GM23338 (cell line): Measurements from ENCODE around the gene C3orf70. TPM values are rescaled to one million over a fixed set of nuclear protein-coding genes. Genes with fewer than 3 reads are reported as not detected.
A peak's percentile ranks its signal among the peaks of the same experiment; 100 is the strongest.

Experiments used
- ATAC-seq: fragments of 200-7000 bp; cut with Tn5 transposase; 3 replicates; pipeline ENCODE4 v1.9.1; 2020
- DNase-seq: peaks from one replicate; pipeline ENCODE4 v3.0.0-alpha.2; 2015; ENCODE audit warnings: low spot score
- H2AFZ ChIP-seq: fragments of 200-600 bp; sonication (generic); 2 replicates; pipeline ENCODE4 v1.8.0; 2016; ENCODE audit warnings: antibody characterized with exemption, mild to moderate bottlenecking, moderate library complexity
- H3F3A ChIP-seq: fragments of 200-600 bp; sonication (generic); replicated peaks from 2 replicates; pipeline ENCODE4 v1.8.0; 2017; ENCODE audit warnings: antibody characterized with exemption, mixed run types, low read depth
- H3K27ac ChIP-seq: fragments of 200-600 bp; sonication (generic); 2 replicates; pipeline ENCODE4 v1.6.1; 2016; ENCODE audit warnings: low read depth
- H3K27me3 ChIP-seq: fragments of 200-600 bp; sonication (generic); 2 replicates; pipeline ENCODE4 v1.8.0; 2016; ENCODE audit warnings: mild to moderate bottlenecking, mixed run types, moderate library complexity; ENCODE audit not compliant: insufficient read depth
- H3K36me3 ChIP-seq: fragments of 200-600 bp; sonication (generic); 2 replicates; pipeline ENCODE4 v1.8.0; 2016; ENCODE audit warnings: mild to moderate bottlenecking; ENCODE audit not compliant: insufficient read depth
- H3K4me1 ChIP-seq: fragments of 200-600 bp; sonication (generic); 2 replicates; pipeline ENCODE4 v1.8.0; 2016; ENCODE audit warnings: mild to moderate bottlenecking, moderate library complexity; ENCODE audit not compliant: insufficient read depth
- H3K4me2 ChIP-seq: fragments of 200-600 bp; sonication (generic); 2 replicates; pipeline ENCODE4 v1.7.1; 2017; ENCODE audit warnings: mixed run types
- H3K4me3 ChIP-seq: fragments of 200-600 bp; sonication (generic); 2 replicates; pipeline ENCODE4 v1.6.1; 2016; ENCODE audit warnings: mixed run types
- H3K79me2 ChIP-seq: fragments of 200-600 bp; sonication (generic); replicated peaks from 2 replicates; pipeline ENCODE4 v1.8.0; 2017; ENCODE audit warnings: mild to moderate bottlenecking; ENCODE audit not compliant: insufficient read depth
- H3K9me2 ChIP-seq: fragments of 200-600 bp; sonication (generic); 2 replicates; pipeline ENCODE4 v1.8.0; 2017; ENCODE audit not compliant: insufficient read depth
- H4K20me1 ChIP-seq: fragments of 200-600 bp; sonication (generic); replicated peaks from 2 replicates; pipeline ENCODE4 v1.8.0; 2017; ENCODE audit warnings: mild to moderate bottlenecking; ENCODE audit not compliant: insufficient read depth
- H3K27ac Mint-ChIP-seq: 2 replicates; pipeline ENCODE4 v1.8.0; 2020; ENCODE audit warnings: inconsistent platforms, mild to moderate bottlenecking, moderate library complexity, mixed read lengths
- H3K27me3 Mint-ChIP-seq: 3 replicates; pipeline ENCODE4 v1.8.0; 2022; ENCODE audit warnings: low read depth, mild to moderate bottlenecking, moderate library complexity, mixed read lengths, inconsistent platforms; ENCODE audit not compliant: insufficient read depth, poor library complexity
- H3K36me3 Mint-ChIP-seq: 3 replicates; pipeline ENCODE4 v1.8.0; 2021; ENCODE audit warnings: low read depth, mild to moderate bottlenecking, inconsistent platforms, moderate library complexity, mixed read lengths
- H3K4me1 Mint-ChIP-seq: 3 replicates; pipeline ENCODE4 v1.8.0; 2020; ENCODE audit warnings: mild to moderate bottlenecking, inconsistent platforms, mixed read lengths
- H3K4me3 Mint-ChIP-seq: 3 replicates; pipeline ENCODE4 v1.8.0; 2021; ENCODE audit warnings: moderate library complexity, mild to moderate bottlenecking, inconsistent platforms, mixed read lengths
- H3K9me3 Mint-ChIP-seq: 3 replicates; pipeline ENCODE4 v1.8.0; 2020; ENCODE audit warnings: moderate library complexity, mild to moderate bottlenecking, inconsistent platforms, mixed read lengths
- CREB1 ChIP-seq: fragments of 250-450 bp; sonication (Bioruptor Pico); IDR thresholded peaks from 2 replicates; pipeline ENCODE4 v1.5.0; 2020; ENCODE audit warnings: low read depth, mild to moderate bottlenecking, moderate library complexity
- EZH2 ChIP-seq: fragments of 200-600 bp; sonication (generic); IDR thresholded peaks from one replicate; pipeline ENCODE4 v1.8.0; 2017; ENCODE audit warnings: antibody characterized with exemption, mild to moderate bottlenecking, low read depth; ENCODE audit not compliant: unreplicated experiment
- EZH2phosphoT487 ChIP-seq: fragments of 200-600 bp; sonication (generic); IDR thresholded peaks from one replicate; pipeline ENCODE4 v1.8.1; 2018; ENCODE audit warnings: antibody characterized with exemption; ENCODE audit not compliant: unreplicated experiment
- JUNB ChIP-seq: IDR thresholded peaks from one replicate; pipeline ENCODE4 v1.6.1; 2016; ENCODE audit warnings: antibody characterized with exemption; ENCODE audit not compliant: unreplicated experiment
- NANOG ChIP-seq: IDR thresholded peaks from 2 replicates; pipeline ENCODE4 v1.6.1; 2016; ENCODE audit warnings: antibody characterized with exemption, borderline replicate concordance
- POLR2AphosphoS5 ChIP-seq: IDR thresholded peaks from 2 replicates; pipeline ENCODE4 v1.6.1; 2016; ENCODE audit warnings: antibody characterized with exemption, low read depth
- STAT1 ChIP-seq: IDR thresholded peaks from one replicate; pipeline ENCODE4 v1.6.1; 2016; ENCODE audit warnings: antibody characterized with exemption; ENCODE audit not compliant: unreplicated experiment
- ZNF114 ChIP-seq: fragments of 250-450 bp; sonication (Bioruptor Pico); IDR thresholded peaks from 2 replicates; pipeline ENCODE4 v1.5.0; 2020; ENCODE audit warnings: mild to moderate bottlenecking, moderate library complexity
- ZNF331 ChIP-seq: fragments of 250-450 bp; sonication (Bioruptor Pico); IDR thresholded peaks from 2 replicates; pipeline ENCODE4 v1.5.0; 2020; ENCODE audit warnings: low read depth, mild to moderate bottlenecking, moderate library complexity
- polyA plus RNA-seq: library from polyadenylated mRNA; unstranded; fragments of >200 nt; fragmentation: Nextera tagmentation; extraction: Ambion mirVana; gene quantifications from 2 replicates; pipeline ENCODE4 v1.2.1, GENCODE V29; 2016
- total RNA-seq: library from RNA; depleted of rRNA; stranded (reverse); fragments of >200 nt; shearing (Covaris generic); gene quantifications from 2 replicates; pipeline ENCODE4 v1.2.3, GENCODE V29; 2014
- TF ChIP-seq, protein P1 (sequence below): IDR thresholded peaks from 2 replicates; pipeline ENCODE4 v1.6.1; 2016; ENCODE audit warnings: antibody characterized with exemption
- TF ChIP-seq, protein P2 (sequence below): fragments of 250-450 bp; sonication (Bioruptor Pico); IDR thresholded peaks from 2 replicates; pipeline ENCODE4 v1.5.0; 2020; ENCODE audit warnings: mild to moderate bottlenecking, moderate library complexity
- TF ChIP-seq, protein P3 (sequence below): IDR thresholded peaks from one replicate; pipeline ENCODE4 v1.6.1; 2018; ENCODE audit warnings: antibody characterized with exemption; ENCODE audit not compliant: unreplicated experiment
- TF ChIP-seq, protein P4 (sequence below), 2 experiments: fragments of 200-600 bp in 1 of 2; sonication (generic) in 1 of 2; conservative IDR thresholded peaks; 2 replicates each; pipeline versions ENCODE4 v1.5.1 to v1.6.1; 2016 to 2017; ENCODE audit warnings: antibody characterized with exemption in 2 of 2, low read depth in 2 of 2, mild to moderate bottlenecking in 2 of 2, moderate library complexity in 1 of 2

The C3orf70 gene
- total and polyA plus RNA-seq, 2 experiments from 2014 or later = 0.45 to 1.5 TPM

DNA sequence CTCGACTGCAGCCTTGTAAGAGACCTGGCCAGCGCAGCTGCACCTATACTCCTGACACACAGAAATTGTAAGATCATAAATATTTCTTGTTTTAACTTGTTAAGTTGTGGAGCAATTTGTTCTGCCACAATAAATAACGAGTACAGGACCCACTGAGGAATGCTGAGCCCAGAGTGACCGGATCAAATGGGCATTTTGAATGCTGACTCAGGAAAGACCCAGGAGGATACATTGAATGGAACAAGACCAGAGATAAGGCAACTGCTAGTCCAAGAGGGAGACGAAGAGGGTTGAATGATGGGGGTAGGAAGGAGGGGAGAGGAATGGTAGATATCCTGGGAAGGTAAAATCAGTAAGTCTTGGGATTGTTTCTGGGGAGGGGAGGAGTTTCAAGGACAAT lies 8.9 kb upstream of the C3orf70 start:
- Mint-ChIP-seq H3K4me1 (peaks cover 8% of the 10 kb centered on the region), H3K9me3 (no peaks in the 10 kb centered on the region), H3K4me3 (no peak overlapping the region), H3K27ac (no peak overlapping the region), H3K27me3 (peaks cover 2% of the 10 kb centered on the region), H3K36me3 (no peaks in the 10 kb centered on the region)
- Histone ChIP-seq H3K4me1 (no peaks in the 10 kb centered on the region), H3F3A (no peaks in the 10 kb centered on the region), H3K9me2 (peaks cover 8% of the 10 kb centered on the region; the same call in 1 of the 2 replicates), H3K27me3 (no peaks in the 10 kb centered on the region), H3K79me2 (no peaks in the 10 kb centered on the region), H2AFZ (peak overlapping the region; percentile 87; the same call in 1 of the 2 replicates), H4K20me1 (no peaks in the 10 kb centered on the region), H3K36me3 (no peaks in the 10 kb centered on the region), H3K27ac (no peak overlapping the region), H3K4me3 (no peak overlapping the region), H3K4me2 (no peak overlapping the region)
- ATAC-seq = no peak
- TF ChIP-seq, protein P1, sequence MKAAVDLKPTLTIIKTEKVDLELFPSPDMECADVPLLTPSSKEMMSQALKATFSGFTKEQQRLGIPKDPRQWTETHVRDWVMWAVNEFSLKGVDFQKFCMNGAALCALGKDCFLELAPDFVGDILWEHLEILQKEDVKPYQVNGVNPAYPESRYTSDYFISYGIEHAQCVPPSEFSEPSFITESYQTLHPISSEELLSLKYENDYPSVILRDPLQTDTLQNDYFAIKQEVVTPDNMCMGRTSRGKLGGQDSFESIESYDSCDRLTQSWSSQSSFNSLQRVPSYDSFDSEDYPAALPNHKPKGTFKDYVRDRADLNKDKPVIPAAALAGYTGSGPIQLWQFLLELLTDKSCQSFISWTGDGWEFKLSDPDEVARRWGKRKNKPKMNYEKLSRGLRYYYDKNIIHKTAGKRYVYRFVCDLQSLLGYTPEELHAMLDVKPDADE = no peak
- TF ChIP-seq ZNF114 (CRISPR knock-in tag) = no peak
- TF ChIP-seq EZH2phosphoT487 = no peak
- no peak for TF ChIP-seq JUNB
- no peak for TF ChIP-seq STAT1
- no peak for TF ChIP-seq NANOG
- TF ChIP-seq, protein P2, sequence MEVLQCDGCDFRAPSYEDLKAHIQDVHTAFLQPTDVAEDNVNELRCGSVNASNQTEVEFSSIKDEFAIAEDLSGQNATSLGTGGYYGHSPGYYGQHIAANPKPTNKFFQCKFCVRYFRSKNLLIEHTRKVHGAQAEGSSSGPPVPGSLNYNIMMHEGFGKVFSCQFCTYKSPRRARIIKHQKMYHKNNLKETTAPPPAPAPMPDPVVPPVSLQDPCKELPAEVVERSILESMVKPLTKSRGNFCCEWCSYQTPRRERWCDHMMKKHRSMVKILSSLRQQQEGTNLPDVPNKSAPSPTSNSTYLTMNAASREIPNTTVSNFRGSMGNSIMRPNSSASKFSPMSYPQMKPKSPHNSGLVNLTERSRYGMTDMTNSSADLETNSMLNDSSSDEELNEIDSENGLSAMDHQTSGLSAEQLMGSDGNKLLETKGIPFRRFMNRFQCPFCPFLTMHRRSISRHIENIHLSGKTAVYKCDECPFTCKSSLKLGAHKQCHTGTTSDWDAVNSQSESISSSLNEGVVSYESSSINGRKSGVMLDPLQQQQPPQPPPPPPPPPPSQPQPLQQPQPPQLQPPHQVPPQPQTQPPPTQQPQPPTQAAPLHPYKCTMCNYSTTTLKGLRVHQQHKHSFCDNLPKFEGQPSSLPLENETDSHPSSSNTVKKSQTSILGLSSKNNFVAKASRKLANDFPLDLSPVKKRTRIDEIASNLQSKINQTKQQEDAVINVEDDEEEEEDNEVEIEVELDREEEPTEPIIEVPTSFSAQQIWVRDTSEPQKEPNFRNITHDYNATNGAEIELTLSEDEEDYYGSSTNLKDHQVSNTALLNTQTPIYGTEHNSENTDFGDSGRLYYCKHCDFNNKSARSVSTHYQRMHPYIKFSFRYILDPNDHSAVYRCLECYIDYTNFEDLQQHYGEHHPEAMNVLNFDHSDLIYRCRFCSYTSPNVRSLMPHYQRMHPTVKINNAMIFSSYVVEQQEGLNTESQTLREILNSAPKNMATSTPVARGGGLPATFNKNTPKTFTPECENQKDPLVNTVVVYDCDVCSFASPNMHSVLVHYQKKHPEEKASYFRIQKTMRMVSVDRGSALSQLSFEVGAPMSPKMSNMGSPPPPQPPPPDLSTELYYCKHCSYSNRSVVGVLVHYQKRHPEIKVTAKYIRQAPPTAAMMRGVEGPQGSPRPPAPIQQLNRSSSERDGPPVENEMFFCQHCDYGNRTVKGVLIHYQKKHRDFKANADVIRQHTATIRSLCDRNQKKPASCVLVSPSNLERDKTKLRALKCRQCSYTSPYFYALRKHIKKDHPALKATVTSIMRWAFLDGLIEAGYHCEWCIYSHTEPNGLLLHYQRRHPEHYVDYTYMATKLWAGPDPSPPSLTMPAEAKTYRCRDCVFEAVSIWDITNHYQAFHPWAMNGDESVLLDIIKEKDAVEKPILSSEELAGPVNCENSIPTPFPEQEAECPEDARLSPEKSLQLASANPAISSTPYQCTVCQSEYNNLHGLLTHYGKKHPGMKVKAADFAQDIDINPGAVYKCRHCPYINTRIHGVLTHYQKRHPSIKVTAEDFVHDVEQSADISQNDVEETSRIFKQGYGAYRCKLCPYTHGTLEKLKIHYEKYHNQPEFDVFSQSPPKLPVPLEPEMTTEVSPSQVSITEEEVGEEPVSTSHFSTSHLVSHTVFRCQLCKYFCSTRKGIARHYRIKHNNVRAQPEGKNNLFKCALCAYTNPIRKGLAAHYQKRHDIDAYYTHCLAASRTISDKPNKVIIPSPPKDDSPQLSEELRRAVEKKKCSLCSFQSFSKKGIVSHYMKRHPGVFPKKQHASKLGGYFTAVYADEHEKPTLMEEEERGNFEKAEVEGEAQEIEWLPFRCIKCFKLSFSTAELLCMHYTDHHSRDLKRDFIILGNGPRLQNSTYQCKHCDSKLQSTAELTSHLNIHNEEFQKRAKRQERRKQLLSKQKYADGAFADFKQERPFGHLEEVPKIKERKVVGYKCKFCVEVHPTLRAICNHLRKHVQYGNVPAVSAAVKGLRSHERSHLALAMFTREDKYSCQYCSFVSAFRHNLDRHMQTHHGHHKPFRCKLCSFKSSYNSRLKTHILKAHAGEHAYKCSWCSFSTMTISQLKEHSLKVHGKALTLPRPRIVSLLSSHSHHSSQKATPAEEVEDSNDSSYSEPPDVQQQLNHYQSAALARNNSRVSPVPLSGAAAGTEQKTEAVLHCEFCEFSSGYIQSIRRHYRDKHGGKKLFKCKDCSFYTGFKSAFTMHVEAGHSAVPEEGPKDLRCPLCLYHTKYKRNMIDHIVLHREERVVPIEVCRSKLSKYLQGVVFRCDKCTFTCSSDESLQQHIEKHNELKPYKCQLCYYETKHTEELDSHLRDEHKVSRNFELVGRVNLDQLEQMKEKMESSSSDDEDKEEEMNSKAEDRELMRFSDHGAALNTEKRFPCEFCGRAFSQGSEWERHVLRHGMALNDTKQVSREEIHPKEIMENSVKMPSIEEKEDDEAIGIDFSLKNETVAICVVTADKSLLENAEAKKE (CRISPR knock-in tag) = no peak
- TF ChIP-seq, protein P3, sequence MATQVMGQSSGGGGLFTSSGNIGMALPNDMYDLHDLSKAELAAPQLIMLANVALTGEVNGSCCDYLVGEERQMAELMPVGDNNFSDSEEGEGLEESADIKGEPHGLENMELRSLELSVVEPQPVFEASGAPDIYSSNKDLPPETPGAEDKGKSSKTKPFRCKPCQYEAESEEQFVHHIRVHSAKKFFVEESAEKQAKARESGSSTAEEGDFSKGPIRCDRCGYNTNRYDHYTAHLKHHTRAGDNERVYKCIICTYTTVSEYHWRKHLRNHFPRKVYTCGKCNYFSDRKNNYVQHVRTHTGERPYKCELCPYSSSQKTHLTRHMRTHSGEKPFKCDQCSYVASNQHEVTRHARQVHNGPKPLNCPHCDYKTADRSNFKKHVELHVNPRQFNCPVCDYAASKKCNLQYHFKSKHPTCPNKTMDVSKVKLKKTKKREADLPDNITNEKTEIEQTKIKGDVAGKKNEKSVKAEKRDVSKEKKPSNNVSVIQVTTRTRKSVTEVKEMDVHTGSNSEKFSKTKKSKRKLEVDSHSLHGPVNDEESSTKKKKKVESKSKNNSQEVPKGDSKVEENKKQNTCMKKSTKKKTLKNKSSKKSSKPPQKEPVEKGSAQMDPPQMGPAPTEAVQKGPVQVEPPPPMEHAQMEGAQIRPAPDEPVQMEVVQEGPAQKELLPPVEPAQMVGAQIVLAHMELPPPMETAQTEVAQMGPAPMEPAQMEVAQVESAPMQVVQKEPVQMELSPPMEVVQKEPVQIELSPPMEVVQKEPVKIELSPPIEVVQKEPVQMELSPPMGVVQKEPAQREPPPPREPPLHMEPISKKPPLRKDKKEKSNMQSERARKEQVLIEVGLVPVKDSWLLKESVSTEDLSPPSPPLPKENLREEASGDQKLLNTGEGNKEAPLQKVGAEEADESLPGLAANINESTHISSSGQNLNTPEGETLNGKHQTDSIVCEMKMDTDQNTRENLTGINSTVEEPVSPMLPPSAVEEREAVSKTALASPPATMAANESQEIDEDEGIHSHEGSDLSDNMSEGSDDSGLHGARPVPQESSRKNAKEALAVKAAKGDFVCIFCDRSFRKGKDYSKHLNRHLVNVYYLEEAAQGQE = no peak
- no peak for TF ChIP-seq EZH2
- no peak for TF ChIP-seq CREB1 (CRISPR knock-in tag)
- TF ChIP-seq ZNF331 (CRISPR knock-in tag) = no peak
- TF ChIP-seq, protein P4, sequence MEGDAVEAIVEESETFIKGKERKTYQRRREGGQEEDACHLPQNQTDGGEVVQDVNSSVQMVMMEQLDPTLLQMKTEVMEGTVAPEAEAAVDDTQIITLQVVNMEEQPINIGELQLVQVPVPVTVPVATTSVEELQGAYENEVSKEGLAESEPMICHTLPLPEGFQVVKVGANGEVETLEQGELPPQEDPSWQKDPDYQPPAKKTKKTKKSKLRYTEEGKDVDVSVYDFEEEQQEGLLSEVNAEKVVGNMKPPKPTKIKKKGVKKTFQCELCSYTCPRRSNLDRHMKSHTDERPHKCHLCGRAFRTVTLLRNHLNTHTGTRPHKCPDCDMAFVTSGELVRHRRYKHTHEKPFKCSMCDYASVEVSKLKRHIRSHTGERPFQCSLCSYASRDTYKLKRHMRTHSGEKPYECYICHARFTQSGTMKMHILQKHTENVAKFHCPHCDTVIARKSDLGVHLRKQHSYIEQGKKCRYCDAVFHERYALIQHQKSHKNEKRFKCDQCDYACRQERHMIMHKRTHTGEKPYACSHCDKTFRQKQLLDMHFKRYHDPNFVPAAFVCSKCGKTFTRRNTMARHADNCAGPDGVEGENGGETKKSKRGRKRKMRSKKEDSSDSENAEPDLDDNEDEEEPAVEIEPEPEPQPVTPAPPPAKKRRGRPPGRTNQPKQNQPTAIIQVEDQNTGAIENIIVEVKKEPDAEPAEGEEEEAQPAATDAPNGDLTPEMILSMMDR (conservative IDR thresholded peaks at IDR 0.05; ENCODE audit: low read depth in 2 of 2) = no peak
- TF ChIP-seq POLR2AphosphoS5 = no peak
- DNase-seq = no peak
